ENCODE measurements around the gene SRSF1.

DNA sequence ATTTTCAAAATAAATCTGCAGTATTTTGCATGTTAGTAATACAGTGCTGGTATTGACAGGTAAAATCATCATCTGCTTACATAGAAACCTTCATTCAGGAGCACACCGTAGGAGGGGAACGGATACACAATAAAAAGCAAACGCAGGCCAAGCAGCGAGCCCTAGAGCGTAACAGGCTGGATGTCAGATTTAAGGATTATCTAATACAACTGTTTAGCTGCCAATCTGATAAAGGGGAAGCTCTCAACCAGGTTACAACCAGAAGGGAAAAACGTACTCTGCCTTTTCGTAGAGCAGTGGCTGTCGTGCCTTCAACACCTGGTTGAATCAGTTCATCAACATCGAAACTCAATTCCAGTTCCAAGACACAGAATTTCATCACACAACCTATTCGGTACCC is 35.5 kb downstream of the SRSF1 start:
- TF ChIP-seq, protein P1, sequence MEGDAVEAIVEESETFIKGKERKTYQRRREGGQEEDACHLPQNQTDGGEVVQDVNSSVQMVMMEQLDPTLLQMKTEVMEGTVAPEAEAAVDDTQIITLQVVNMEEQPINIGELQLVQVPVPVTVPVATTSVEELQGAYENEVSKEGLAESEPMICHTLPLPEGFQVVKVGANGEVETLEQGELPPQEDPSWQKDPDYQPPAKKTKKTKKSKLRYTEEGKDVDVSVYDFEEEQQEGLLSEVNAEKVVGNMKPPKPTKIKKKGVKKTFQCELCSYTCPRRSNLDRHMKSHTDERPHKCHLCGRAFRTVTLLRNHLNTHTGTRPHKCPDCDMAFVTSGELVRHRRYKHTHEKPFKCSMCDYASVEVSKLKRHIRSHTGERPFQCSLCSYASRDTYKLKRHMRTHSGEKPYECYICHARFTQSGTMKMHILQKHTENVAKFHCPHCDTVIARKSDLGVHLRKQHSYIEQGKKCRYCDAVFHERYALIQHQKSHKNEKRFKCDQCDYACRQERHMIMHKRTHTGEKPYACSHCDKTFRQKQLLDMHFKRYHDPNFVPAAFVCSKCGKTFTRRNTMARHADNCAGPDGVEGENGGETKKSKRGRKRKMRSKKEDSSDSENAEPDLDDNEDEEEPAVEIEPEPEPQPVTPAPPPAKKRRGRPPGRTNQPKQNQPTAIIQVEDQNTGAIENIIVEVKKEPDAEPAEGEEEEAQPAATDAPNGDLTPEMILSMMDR (IDR thresholded peaks at IDR 0.05 in 2 of 3, conservative IDR thresholded peaks at IDR 0.05 in 1 of 3; ENCODE audit: borderline replicate concordance in 1 of 3, insufficient read depth in 1 of 3, low read depth in 2 of 3, low read length in 2 of 3): no peak
- no peak for TF ChIP-seq TCF7L2 (IDR thresholded peaks at IDR 0.05; ENCODE audit: borderline replicate concordance, extremely low read depth, insufficient read depth, insufficient read length)
- no peak for TF ChIP-seq YY1 (IDR thresholded peaks at IDR 0.05; ENCODE audit: extremely low read depth, insufficient replicate concordance, low read depth, low read length)
- no peak for TF ChIP-seq CEBPB (IDR thresholded peaks at IDR 0.05; ENCODE audit: low read depth)
- TF ChIP-seq SIN3A (IDR thresholded peaks at IDR 0.05; ENCODE audit: low read depth): no peak
- no peak; the same call in 1 of the 2 replicates for TF ChIP-seq POLR2AphosphoS5 (IDR thresholded peaks at IDR 0.05; ENCODE audit: low read depth, low read length)
- TF ChIP-seq, protein P2, sequence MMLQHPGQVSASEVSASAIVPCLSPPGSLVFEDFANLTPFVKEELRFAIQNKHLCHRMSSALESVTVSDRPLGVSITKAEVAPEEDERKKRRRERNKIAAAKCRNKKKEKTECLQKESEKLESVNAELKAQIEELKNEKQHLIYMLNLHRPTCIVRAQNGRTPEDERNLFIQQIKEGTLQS (IDR thresholded peaks at IDR 0.05): no peak
- TF ChIP-seq POLR2A (IDR thresholded peaks at IDR 0.05; ENCODE audit: borderline replicate concordance, extremely low read depth, insufficient read depth, insufficient read length): no peak
- no peak for TF ChIP-seq EZH2 (IDR thresholded peaks at IDR 0.05)
- no peak for TF ChIP-seq EZH2phosphoT487 (IDR thresholded peaks at IDR 0.05; ENCODE audit: borderline replicate concordance)
- no peak for TF ChIP-seq ELF1 (IDR thresholded peaks at IDR 0.05; ENCODE audit: borderline replicate concordance, low read depth)
- TF ChIP-seq ZBTB33 (IDR thresholded peaks at IDR 0.05; ENCODE audit: extremely low read depth, insufficient replicate concordance, low read length): no peak
